Subcutaneous abdominal adipose tissue (tissue), 5 donors: ENCODE data around the gene NGLY1.
A peak's percentile ranks its signal among the peaks of the same experiment; 100 is the strongest.

Experiments
- H3K27ac ChIP-seq: one replicate; pipeline ENCODE4 v1.7.0; 2013; ENCODE audit warnings: low read depth, mild to moderate bottlenecking, inconsistent platforms, low read length, moderate library complexity
- H3K27me3 ChIP-seq, 5 donors: one replicate each; pipeline ENCODE4 v1.7.0; 2013; ENCODE audit warnings: low read length in 5 of 5, inconsistent platforms in 1 of 5; ENCODE audit not compliant: control insufficient read depth in 5 of 5, insufficient read depth in 4 of 5
- H3K36me3 ChIP-seq, 5 donors: one replicate each; pipeline ENCODE4 v1.7.0; 2013; ENCODE audit warnings: low read length in 5 of 5; ENCODE audit not compliant: control insufficient read depth in 5 of 5, insufficient read depth in 5 of 5
- H3K4me1 ChIP-seq, 5 donors: one replicate each; pipeline ENCODE4 v1.7.0; 2013; ENCODE audit warnings: low read length in 5 of 5, mild to moderate bottlenecking in 3 of 5, moderate library complexity in 1 of 5; ENCODE audit not compliant: control insufficient read depth in 5 of 5, insufficient read depth in 5 of 5
- H3K4me3 ChIP-seq, 5 donors: one replicate each; pipeline ENCODE4 v1.7.0; 2013; ENCODE audit warnings: low read length in 5 of 5, low read depth in 1 of 5
- H3K9ac ChIP-seq, 5 donors: one replicate each; pipeline ENCODE4 v1.7.0; 2013; ENCODE audit warnings: low read length in 5 of 5, mild to moderate bottlenecking in 4 of 5, moderate library complexity in 3 of 5
- H3K9me3 ChIP-seq, 5 donors: one replicate each; pipeline ENCODE4 v1.7.0; 2013; ENCODE audit warnings: low read length in 5 of 5; ENCODE audit not compliant: control insufficient read depth in 5 of 5
- donor health status: healthy.
- donor health status: healthy.
- donor health status: healthy.
- donor health status: healthy.
- donor health status: healthy.

NGLY1 gene

GRCh38 chr3:25784971-25785370 is 1.7 kb upstream of the NGLY1 start:
- H3K4me3 ChIP-seq = no peak overlapping the region
- no peak overlapping the region for H3K27ac ChIP-seq
- H3K9ac ChIP-seq = no peak overlapping the region

DNA sequence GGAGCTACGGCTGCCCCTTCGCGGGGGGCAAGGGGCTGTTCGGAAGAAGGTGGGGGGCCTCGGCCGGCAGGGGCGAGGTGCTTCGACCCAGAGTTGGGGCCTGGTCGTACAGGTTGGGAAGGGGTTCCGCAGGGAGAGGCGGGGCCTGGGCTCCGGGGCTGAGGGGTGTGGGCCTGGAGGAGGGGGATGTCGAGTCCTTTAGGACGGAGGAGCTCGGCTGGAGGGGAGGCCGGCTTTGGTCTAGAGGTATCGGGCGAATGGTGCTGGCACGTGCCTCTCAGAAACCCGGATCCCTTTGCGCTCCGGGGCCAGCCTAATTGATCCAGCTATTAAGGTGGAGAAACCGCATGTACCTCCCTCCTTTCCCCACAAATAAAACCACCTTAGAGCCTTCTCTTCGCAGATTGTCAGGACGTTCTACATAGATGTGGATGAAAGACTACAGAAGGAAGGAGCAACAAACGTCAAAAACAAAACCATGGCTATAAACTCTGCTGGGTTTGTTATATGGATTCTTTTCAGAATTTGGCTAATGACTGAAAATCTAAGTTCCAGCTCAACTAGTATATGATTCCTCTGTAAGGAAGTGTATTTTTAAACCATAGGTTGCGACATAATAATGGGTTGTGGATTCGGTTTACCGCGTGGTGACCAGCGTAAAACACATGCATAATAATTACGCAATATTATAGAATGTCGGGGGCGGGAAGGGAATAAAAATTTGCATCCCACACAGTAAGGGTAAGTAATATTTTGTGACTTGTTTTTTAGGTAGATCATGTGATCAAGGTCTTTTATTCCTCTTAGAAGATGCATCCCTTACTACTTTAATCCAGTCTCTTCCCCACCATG is 644 bp upstream of the NGLY1 start:
- H3K27me3 ChIP-seq = no peaks in the 10 kb centered on the region
- H3K36me3 ChIP-seq = no peaks in the 10 kb centered on the region
- no peaks in the 10 kb centered on the region for H3K9me3 ChIP-seq
- H3K4me3 ChIP-seq = peak overlapping the region; percentile 75 to 82 (median 80)
- H3K9ac ChIP-seq = peak overlapping the region in 4 of 5 donors; percentile 74 to 87 (median 78)
- peak overlapping the region; percentile 70 for H3K27ac ChIP-seq
- H3K4me1 ChIP-seq = peaks cover 4 to 39% (median 19%) of the 10 kb centered on the region in 5 donors

More at GRCh38 chr3:25784971-25785370, 1.7 kb upstream of the NGLY1 start:
- H3K9me3 ChIP-seq = no peaks in the 10 kb centered on the region
- H3K27me3 ChIP-seq = peaks cover 0 to 3% (median 0%) of the 10 kb centered on the region in 5 donors
- peaks cover 9 to 43% (median 25%) of the 10 kb centered on the region in 5 donors for H3K4me1 ChIP-seq
- peaks cover 0 to 2% (median 0%) of the 10 kb centered on the region in 5 donors for H3K36me3 ChIP-seq

- Histone ChIP-seq H3K27ac (peak overlapping the region; percentile 67), H3K9ac (peak overlapping the region; percentile 66 to 84 (median 78)), H3K27me3 (no peaks in the 10 kb centered on the region), H3K36me3 (peaks cover 2 to 10% (median 4%) of the 10 kb centered on the region in 5 donors), H3K4me3 (peak overlapping the region; percentile 79 to 91 (median 88)), H3K4me1 (peaks cover 3 to 38% (median 18%) of the 10 kb centered on the region in 5 donors), H3K9me3 (no peaks in the 10 kb centered on the region)
Observed at GRCh38 chr3:25782636-25782937, 656 bp downstream of the NGLY1 start.

DNA sequence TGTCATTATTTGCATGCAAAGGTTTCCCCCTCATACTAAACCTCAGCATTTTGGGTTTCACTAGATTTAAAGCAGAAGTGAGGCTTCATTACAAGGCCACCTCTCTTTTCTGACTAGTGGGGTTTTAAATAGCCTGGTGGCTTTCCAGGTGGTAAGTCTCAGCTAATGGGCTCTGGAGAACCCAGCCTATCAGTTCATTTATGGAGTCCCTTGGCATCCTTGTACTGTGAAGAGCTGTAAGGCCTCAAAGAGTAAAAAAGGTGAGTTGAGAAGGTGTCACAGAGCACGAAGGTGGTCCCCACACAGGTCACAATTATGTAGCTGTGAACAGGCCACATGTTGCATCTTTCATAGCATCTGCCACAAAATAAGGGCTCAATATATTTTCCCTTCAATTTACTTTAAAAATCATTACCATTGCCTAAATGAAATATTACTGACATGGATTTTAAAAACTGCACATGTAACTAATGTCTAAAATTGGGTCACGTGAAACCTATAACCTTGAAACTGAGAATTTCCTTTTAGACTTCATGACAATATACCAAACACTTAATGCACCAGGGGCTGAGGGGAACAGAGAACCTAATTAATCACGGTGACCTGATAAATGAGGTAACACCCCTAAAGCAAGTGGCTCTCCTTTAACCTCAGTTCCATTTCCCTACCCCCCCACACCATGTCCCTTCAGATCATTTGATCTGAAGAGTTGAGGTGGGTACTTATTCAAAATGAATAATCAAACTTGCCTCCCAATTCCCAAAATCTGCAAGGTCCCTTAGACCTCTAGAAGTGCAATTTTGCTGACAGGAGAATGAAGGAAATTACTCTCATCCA is 1.3 kb downstream of the NGLY1 start:
- peak overlapping the region; percentile 67 for H3K27ac ChIP-seq
- H3K4me1 ChIP-seq = peaks cover 3 to 38% (median 18%) of the 10 kb centered on the region in 5 donors
- peak overlapping the region; percentile 79 to 91 (median 88) for H3K4me3 ChIP-seq
- no peaks in the 10 kb centered on the region for H3K9me3 ChIP-seq
- no peaks in the 10 kb centered on the region for H3K27me3 ChIP-seq
- H3K9ac ChIP-seq = peak overlapping the region; percentile 56 to 84 (median 78)
- H3K36me3 ChIP-seq = peaks cover 6 to 14% (median 9%) of the 10 kb centered on the region in 5 donors

GRCh38 chr3:25781145-25781757 is 2.0 kb downstream of the NGLY1 start:
- H3K4me3 ChIP-seq = no peak overlapping the region
- H3K36me3 ChIP-seq = peaks cover 10 to 19% (median 16%) of the 10 kb centered on the region in 5 donors
- no peak overlapping the region for H3K27ac ChIP-seq
- H3K27me3 ChIP-seq = no peaks in the 10 kb centered on the region
- no peaks in the 10 kb centered on the region for H3K9me3 ChIP-seq
- no peak overlapping the region for H3K9ac ChIP-seq
- peaks cover 3 to 38% (median 18%) of the 10 kb centered on the region in 5 donors for H3K4me1 ChIP-seq

DNA sequence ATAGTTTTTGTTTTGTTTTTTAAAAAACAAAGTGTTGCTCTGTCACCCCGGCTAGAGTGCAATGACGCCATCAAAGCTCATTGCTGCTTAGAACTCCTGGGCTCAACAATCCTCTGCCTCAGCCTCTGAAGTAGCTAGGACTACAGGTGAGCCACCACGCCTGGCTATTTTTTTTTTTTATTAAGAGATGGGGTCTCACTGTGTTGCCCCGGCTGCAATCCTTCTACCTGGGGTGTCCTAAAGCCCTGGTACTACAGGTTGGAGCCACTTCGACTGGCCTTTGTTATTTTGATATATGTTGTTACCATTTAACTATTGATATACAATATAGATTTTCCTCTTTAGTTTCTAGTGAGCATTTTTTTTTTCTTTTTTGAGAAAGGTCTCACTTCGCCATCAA is 2.6 kb downstream of the NGLY1 start:
- Histone ChIP-seq H3K4me3 (no peak overlapping the region), H3K4me1 (peaks cover 3 to 38% (median 18%) of the 10 kb centered on the region in 5 donors), H3K27ac (no peak overlapping the region), H3K27me3 (no peaks in the 10 kb centered on the region), H3K36me3 (peaks cover 10 to 25% (median 22%) of the 10 kb centered on the region in 5 donors), H3K9ac (no peak overlapping the region), H3K9me3 (no peaks in the 10 kb centered on the region)

DNA sequence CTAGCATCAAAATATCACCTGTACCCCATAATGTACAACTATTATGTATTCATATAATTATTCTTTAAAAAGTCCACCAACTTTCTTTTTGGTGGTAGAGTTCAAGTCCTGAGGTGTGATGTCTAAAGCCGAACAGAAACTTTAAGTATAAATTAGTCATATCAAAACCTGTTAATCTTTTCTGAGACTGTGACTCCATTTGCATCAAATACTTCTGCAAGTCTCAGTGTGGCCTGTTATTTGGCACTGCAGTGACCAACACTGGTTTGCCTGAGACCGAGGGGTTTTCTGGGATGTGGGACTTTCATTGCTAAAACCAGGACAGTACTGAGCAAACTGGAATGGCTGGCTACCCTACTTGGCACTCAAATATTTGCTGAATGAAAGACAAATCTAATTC is 7.3 kb downstream of the NGLY1 start:
- Histone ChIP-seq H3K27me3 (no peaks in the 10 kb centered on the region), H3K27ac (no peak overlapping the region), H3K4me1 (peaks cover 0 to 13% (median 0%) of the 10 kb centered on the region in 5 donors), H3K4me3 (no peak overlapping the region), H3K9me3 (peaks cover 0 to 5% (median 0%) of the 10 kb centered on the region in 5 donors), H3K9ac (no peak overlapping the region), H3K36me3 (peaks cover 27 to 42% (median 32%) of the 10 kb centered on the region in 5 donors)

DNA sequence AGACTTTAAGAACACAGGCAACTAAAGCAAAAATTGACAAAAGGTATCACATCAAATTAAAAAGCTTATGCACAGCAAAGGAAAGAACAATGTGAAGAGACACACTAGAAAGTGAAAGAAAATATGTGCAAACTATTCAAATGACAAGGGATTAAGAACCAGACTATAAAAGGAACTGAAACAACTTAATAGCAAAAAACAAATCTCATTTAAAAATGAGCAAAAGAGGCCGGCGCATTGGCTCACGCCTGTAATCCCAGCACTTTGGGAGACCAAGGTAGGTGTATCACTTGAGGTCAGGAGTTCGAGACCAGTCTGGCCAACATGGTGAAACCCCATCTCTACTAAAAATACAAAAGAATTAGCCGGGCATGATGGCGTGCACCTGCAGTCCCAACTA is 14.4 kb downstream of the NGLY1 start:
- Histone ChIP-seq H3K4me1 (no peaks in the 10 kb centered on the region), H3K27ac (no peak overlapping the region), H3K4me3 (no peak overlapping the region), H3K36me3 (peaks cover 6 to 12% (median 9%) of the 10 kb centered on the region in 5 donors), H3K27me3 (no peaks in the 10 kb centered on the region), H3K9me3 (peaks cover 0 to 5% (median 0%) of the 10 kb centered on the region in 5 donors), H3K9ac (no peak overlapping the region)

DNA sequence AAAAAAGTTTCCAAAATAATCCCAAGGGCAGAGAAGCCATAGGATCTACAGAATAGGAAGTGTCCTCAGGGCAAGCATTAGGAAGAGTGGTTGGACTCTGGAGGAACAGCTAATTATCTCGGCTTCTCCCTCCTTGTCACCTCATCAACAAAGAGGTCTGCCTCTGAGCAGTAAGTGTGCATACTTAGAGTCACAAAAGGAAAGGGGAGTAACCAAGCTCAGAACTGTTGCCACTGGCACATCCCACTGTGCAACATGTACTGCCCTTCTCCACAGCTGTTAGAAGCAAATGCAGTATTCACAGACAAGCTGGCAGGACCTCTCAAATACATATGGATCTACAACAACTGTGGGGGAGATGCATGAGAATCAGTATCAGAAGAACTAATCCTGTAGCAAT is 31.5 kb downstream of the NGLY1 start:
- H3K4me1 ChIP-seq = no peaks in the 10 kb centered on the region
- H3K9me3 ChIP-seq = no peaks in the 10 kb centered on the region
- H3K27ac ChIP-seq = no peak overlapping the region
- no peaks in the 10 kb centered on the region for H3K27me3 ChIP-seq
- peaks cover 27 to 40% (median 31%) of the 10 kb centered on the region in 5 donors for H3K36me3 ChIP-seq
- H3K9ac ChIP-seq = no peak overlapping the region
- H3K4me3 ChIP-seq = no peak overlapping the region
